H1 (cell line): ENCODE measurements around the gene BUD13. TPM values are rescaled to one million over a fixed set of nuclear protein-coding genes. Genes with fewer than 3 reads are reported as not detected.

Source experiments
- BCL11A ChIP-seq, 2 experiments: IDR thresholded peaks; one replicate each; pipeline ENCODE4 v1.6.1; 2011; ENCODE audit warnings: low read depth in 2 of 2, low read length in 2 of 2, mild to moderate bottlenecking in 2 of 2
- polyA plus RNA-seq, 7 experiments: library from polyadenylated mRNA; depleted of rRNA in 3 of 7; stranded (reverse) in 5 of 7; unstranded in 2 of 7; fragments of >200 nt in 5 of 7; fragments of 200-250 nt in 2 of 7; gene quantifications; 1 replicate in 5 of 7; 2 replicates in 1 of 7; 4 replicates in 1 of 7; pipeline versions ENCODE4 v1.2.1 to v1.2.3, GENCODE V29; 2011 to 2013; ENCODE audit warnings: missing spikeins in 2 of 7, mixed read lengths in 2 of 7
- total RNA-seq: library from RNA; stranded (reverse); fragmentation: NEBNext Ultra II Directional; extraction: Animal tissue kit (Norgen Biotek cat#: 25700); gene quantifications from 2 replicates; pipeline ENCODE4 v1.2.1, GENCODE V29; 2021

Gene BUD13
- total and polyA plus RNA-seq, 2 of the 8 experiments (the other 6 are each of a cell fraction or from before 2014, with no cell fraction given), result 24.8 to 27.2 TPM

DNA sequence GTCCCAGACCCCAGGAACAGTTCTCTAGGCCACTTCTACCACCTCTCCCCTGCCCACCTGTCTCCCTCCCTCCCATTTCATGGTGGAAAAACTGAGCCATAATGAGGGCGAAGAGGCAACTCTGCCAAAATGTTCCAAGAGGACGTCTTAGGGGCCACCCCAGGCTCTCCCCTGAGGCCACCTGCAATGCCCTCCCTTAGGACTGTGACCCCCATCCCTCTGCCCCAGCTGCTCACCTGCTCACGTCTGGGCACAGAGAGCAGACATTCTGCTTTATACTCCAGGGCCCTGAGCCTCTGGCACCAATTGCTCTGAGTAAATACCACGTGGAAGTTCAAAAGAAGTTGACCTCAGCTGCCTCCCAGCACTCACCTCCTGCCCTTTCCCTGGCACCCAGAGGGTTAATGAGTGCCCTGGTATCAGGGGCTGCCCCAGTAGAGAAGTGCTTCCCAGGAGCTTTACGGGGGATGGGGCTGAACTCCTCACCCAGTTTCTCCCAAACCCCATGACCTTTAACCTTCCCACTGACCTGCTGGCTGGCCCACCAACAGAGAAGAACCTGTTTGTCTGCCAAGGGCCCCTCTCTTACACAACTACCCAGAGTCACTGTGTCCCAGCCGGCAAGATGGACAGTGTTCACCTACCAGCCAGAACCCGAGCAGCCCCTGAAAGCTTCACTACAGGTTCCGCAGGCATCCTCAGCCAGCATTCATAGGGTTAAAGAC is 19.5 kb upstream of the BUD13 start (continued):
- TF ChIP-seq BCL11A (IDR thresholded peaks at IDR 0.05; ENCODE audit: low read depth in 2 of 2, low read length in 2 of 2), result no peak
